HepG2 (cell line): ENCODE data around the gene AGRN. TPM values are rescaled to one million over a fixed set of nuclear protein-coding genes. Genes with fewer than 3 reads are reported as not detected.
A peak's percentile ranks its signal among the peaks of the same experiment; 100 is the strongest.

Experiments used
- ATF7 ChIP-seq, 2 experiments: fragments of 450-650 bp in 1 of 2; sonication (generic) in 1 of 2; formaldehyde crosslinking in 1 of 2; IDR thresholded peaks; 2 replicates each; pipeline versions ENCODE4 v1.4.0 to v1.6.1; 2016 to 2020; ENCODE audit warnings: antibody characterized with exemption in 1 of 2, mild to moderate bottlenecking in 1 of 2, missing genetic modification reagents in 1 of 2
- CEBPG ChIP-seq: IDR thresholded peaks from 2 replicates; pipeline ENCODE4 v1.6.1; 2016
- ETV5 ChIP-seq: IDR thresholded peaks from 2 replicates; pipeline ENCODE4 v1.6.1; 2018; ENCODE audit warnings: missing biosample characterization, missing genetic modification reagents, inconsistent platforms, borderline replicate concordance
- HNRNPLL ChIP-seq: fragments of 200-400 bp; formaldehyde crosslinking; IDR thresholded peaks from 2 replicates; pipeline ENCODE4 v1.6.1; 2017; ENCODE audit warnings: mild to moderate bottlenecking, low read depth, low read length; ENCODE audit not compliant: poor library complexity, severe bottlenecking
- PHF8 ChIP-seq: sonication (generic); formaldehyde crosslinking; IDR thresholded peaks from 2 replicates; pipeline ENCODE4 v1.5.0; 2020; ENCODE audit warnings: missing genetic modification reagents
- POLR2G ChIP-seq: fragments of 200-400 bp; formaldehyde crosslinking; IDR thresholded peaks from 2 replicates; pipeline ENCODE4 v1.6.1; 2018; ENCODE audit warnings: mild to moderate bottlenecking, low read depth, low read length, moderate library complexity
- RFX5 ChIP-seq: IDR thresholded peaks from 2 replicates; pipeline ENCODE4 v1.6.1; 2011; ENCODE audit warnings: low read depth, low read length, improper control_type of control experiment
- SP1 ChIP-seq, 2 experiments: fragments of 450-650 bp in 1 of 2; sonication (generic) in 1 of 2; formaldehyde crosslinking in 1 of 2; IDR thresholded peaks; 2 replicates each; pipeline versions ENCODE4 v1.4.0 to v1.6.1; 2016 to 2020; ENCODE audit warnings: missing genetic modification reagents in 1 of 2
- SSRP1 ChIP-seq: IDR thresholded peaks from 2 replicates; pipeline ENCODE4 v1.6.1; 2016; ENCODE audit warnings: control low read depth
- TAF1 ChIP-seq: sonication (generic); formaldehyde crosslinking; IDR thresholded peaks from 2 replicates; pipeline ENCODE4 v1.4.0; 2020; ENCODE audit warnings: missing genetic modification reagents
- TEAD3 ChIP-seq: optimal IDR thresholded peaks from 2 replicates; pipeline ENCODE3; 2016; ENCODE audit warnings: borderline replicate concordance
- TGIF2 ChIP-seq: IDR thresholded peaks from 2 replicates; pipeline ENCODE4 v1.6.1; 2016; ENCODE audit warnings: control low read depth, missing compliant biosample characterization
- TOPORS ChIP-seq: sonication (generic); formaldehyde crosslinking; IDR thresholded peaks from 2 replicates; pipeline ENCODE4 v1.8.0; 2023; ENCODE audit warnings: mild to moderate bottlenecking, missing genetic modification reagents
- ZFP36 ChIP-seq: fragments of 150-350 bp; IDR thresholded peaks from 2 replicates; pipeline ENCODE4 v1.6.1; 2018; ENCODE audit warnings: borderline replicate concordance, low read length, low read depth; ENCODE audit not compliant: partially characterized antibody
- ZMYM2 ChIP-seq: sonication (generic); formaldehyde crosslinking; IDR thresholded peaks from 2 replicates; pipeline ENCODE4 v1.8.0; 2022; ENCODE audit warnings: mild to moderate bottlenecking, missing genetic modification reagents
- ZNF124 ChIP-seq: sonication (generic); formaldehyde crosslinking; IDR thresholded peaks from 2 replicates; pipeline ENCODE4 v1.4.0; 2020; ENCODE audit warnings: missing genetic modification reagents
- ZNF431 ChIP-seq: sonication (generic); formaldehyde crosslinking; IDR thresholded peaks from 2 replicates; pipeline ENCODE4 v1.9.0; 2022; ENCODE audit warnings: missing genetic modification reagents, low read depth, mild to moderate bottlenecking, borderline replicate concordance
- ZNF652 ChIP-seq: IDR thresholded peaks from 2 replicates; pipeline ENCODE4 v1.6.1; 2016; ENCODE audit warnings: low read depth, borderline replicate concordance
- ZNF720 ChIP-seq: sonication (generic); formaldehyde crosslinking; IDR thresholded peaks from 2 replicates; pipeline ENCODE4 v1.4.0; 2020; ENCODE audit warnings: missing genetic modification reagents
- polyA plus RNA-seq, 8 experiments: library from polyadenylated mRNA; depleted of rRNA in 3 of 8; stranded (reverse) in 7 of 8; unstranded in 1 of 8; fragments of >200 nt; fragmentation: Illumina TruSeq in 4 of 8; extraction: Trizol in 4 of 8; gene quantifications; 2 replicates each; pipeline versions ENCODE4 v1.2.1 to v1.2.3, GENCODE V29; 2011 to 2016; ENCODE audit warnings: low read depth in 4 of 8, missing spikeins in 1 of 8, mixed read lengths in 1 of 8; ENCODE audit not compliant: insufficient read depth in 1 of 8
- total RNA-seq, 5 experiments: library from RNA; depleted of rRNA; stranded (reverse); fragments of >200 nt; fragmentation: Illumina TruSeq; extraction: Trizol; gene quantifications; 2 replicates each; pipeline ENCODE4 v1.2.3, GENCODE V29; 2016; ENCODE audit warnings: low read depth in 1 of 5
- TF ChIP-seq, protein P1 (sequence below): IDR thresholded peaks from 2 replicates; pipeline ENCODE4 v1.6.1; 2016; ENCODE audit warnings: missing compliant biosample characterization, missing genetic modification reagents, borderline replicate concordance
- TF ChIP-seq, protein P2 (sequence below): IDR thresholded peaks from 2 replicates; pipeline ENCODE4 v1.6.1; 2012; ENCODE audit warnings: inconsistent platforms
- TF ChIP-seq, protein P3 (sequence below): sonication (generic); formaldehyde crosslinking; IDR thresholded peaks from 2 replicates; pipeline ENCODE4 v1.5.0; 2020; ENCODE audit warnings: mild to moderate bottlenecking, missing genetic modification reagents
- TF ChIP-seq, protein P4 (sequence below): sonication (generic); formaldehyde crosslinking; IDR thresholded peaks from 2 replicates; pipeline ENCODE4 v1.9.0; 2022; ENCODE audit warnings: missing genetic modification reagents, mild to moderate bottlenecking, borderline replicate concordance

AGRN gene
- total and polyA plus RNA-seq, 2 of the 13 experiments (the other 11 are each of a cell fraction or from before 2014, with no cell fraction given): 29.8 to 65.2 TPM

DNA sequence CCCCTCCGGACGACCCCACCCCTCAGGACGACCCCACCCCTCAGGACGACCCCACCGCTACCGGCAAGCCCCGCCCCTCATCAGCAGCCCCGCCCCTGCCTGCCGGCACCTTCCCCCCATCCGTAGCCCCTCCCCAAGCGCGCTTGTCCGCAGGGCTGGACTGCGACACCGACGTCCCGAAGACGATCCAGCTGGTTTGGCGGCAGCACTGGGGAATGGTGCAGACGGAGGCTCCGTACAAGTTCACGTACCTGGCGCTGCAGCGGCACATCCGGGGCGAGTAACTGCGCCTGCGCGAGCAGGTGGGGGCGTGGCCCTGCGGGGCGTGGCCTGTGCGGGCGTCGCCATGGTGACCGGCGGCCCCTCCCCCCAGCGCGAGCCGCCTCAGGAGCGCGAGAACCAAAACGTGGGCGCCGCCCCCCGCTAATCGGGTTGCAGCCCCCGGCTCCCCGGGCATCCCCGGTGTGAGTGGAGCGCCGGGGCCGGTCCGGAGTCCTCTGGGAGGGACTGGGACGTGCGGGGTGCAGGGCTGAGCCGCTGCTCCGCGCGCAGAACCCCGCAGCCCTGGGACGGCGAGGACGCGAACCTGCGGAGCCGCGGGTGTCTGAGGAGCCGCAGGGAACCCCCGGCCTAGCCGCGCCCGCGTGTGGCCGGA lies 49.3 kb downstream of the AGRN start (continued):
- TF ChIP-seq TOPORS (CRISPR knock-in tag) (no peak), CEBPG (CRISPR knock-in tag) (no peak), ZFP36 (no peak), ETV5 (CRISPR knock-in tag) (peak; percentile 61; the same call in 1 of the 2 replicates), RFX5 (no peak), ZNF431 (CRISPR knock-in tag) (no peak), PHF8 (CRISPR knock-in tag) (peak; percentile 26; the same call in 1 of the 2 replicates), SSRP1 (CRISPR knock-in tag) (peak; percentile 63; the same call in 1 of the 2 replicates), TAF1 (CRISPR knock-in tag) (peak; percentile 19; the same call in 1 of the 2 replicates), ATF7 (IDR thresholded peaks at IDR 0.05) (no peak), ATF7 (CRISPR knock-in tag; IDR thresholded peaks at IDR 0.05) (0 out of 2 replicates have a peak, but pooled peaks have one; percentile 40), ZNF124 (CRISPR knock-in tag) (no peak), HNRNPLL (peak; percentile 99), ZNF652 (CRISPR knock-in tag) (no peak), TEAD3 (CRISPR knock-in tag) (peak; percentile 36), ZNF720 (no peak), TGIF2 (CRISPR knock-in tag) (0 out of 2 replicates have a peak, but pooled peaks have one; percentile 34), POLR2G (0 out of 2 replicates have a peak, but pooled peaks have one; percentile 31), SP1 (IDR thresholded peaks at IDR 0.05) (no peak), SP1 (CRISPR knock-in tag; IDR thresholded peaks at IDR 0.05) (peak; percentile 90), ZMYM2 (CRISPR knock-in tag) (no peak)
- TF ChIP-seq, protein P1, sequence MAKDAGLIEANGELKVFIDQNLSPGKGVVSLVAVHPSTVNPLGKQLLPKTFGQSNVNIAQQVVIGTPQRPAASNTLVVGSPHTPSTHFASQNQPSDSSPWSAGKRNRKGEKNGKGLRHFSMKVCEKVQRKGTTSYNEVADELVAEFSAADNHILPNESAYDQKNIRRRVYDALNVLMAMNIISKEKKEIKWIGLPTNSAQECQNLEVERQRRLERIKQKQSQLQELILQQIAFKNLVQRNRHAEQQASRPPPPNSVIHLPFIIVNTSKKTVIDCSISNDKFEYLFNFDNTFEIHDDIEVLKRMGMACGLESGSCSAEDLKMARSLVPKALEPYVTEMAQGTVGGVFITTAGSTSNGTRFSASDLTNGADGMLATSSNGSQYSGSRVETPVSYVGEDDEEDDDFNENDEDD (CRISPR knock-in tag): 0 out of 2 replicates have a peak, but pooled peaks have one; percentile 35
- TF ChIP-seq, protein P2, sequence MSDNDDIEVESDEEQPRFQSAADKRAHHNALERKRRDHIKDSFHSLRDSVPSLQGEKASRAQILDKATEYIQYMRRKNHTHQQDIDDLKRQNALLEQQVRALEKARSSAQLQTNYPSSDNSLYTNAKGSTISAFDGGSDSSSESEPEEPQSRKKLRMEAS: 0 out of 2 replicates have a peak, but pooled peaks have one; percentile 33
- TF ChIP-seq, protein P3, sequence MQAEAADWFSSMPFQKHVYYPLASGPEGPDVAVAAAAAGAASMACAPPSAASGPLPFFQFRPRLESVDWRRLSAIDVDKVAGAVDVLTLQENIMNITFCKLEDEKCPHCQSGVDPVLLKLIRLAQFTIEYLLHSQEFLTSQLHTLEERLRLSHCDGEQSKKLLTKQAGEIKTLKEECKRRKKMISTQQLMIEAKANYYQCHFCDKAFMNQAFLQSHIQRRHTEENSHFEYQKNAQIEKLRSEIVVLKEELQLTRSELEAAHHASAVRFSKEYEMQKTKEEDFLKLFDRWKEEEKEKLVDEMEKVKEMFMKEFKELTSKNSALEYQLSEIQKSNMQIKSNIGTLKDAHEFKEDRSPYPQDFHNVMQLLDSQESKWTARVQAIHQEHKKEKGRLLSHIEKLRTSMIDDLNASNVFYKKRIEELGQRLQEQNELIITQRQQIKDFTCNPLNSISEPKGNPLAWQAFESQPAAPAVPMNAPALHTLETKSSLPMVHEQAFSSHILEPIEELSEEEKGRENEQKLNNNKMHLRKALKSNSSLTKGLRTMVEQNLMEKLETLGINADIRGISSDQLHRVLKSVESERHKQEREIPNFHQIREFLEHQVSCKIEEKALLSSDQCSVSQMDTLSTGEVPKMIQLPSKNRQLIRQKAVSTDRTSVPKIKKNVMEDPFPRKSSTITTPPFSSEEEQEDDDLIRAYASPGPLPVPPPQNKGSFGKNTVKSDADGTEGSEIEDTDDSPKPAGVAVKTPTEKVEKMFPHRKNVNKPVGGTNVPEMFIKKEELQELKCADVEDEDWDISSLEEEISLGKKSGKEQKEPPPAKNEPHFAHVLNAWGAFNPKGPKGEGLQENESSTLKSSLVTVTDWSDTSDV (CRISPR knock-in tag): 0 out of 2 replicates have a peak, but pooled peaks have one; percentile 47
- TF ChIP-seq, protein P4, sequence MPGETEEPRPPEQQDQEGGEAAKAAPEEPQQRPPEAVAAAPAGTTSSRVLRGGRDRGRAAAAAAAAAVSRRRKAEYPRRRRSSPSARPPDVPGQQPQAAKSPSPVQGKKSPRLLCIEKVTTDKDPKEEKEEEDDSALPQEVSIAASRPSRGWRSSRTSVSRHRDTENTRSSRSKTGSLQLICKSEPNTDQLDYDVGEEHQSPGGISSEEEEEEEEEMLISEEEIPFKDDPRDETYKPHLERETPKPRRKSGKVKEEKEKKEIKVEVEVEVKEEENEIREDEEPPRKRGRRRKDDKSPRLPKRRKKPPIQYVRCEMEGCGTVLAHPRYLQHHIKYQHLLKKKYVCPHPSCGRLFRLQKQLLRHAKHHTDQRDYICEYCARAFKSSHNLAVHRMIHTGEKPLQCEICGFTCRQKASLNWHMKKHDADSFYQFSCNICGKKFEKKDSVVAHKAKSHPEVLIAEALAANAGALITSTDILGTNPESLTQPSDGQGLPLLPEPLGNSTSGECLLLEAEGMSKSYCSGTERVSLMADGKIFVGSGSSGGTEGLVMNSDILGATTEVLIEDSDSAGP (CRISPR knock-in tag): peak; percentile 55; the same call in 1 of the 2 replicates
